Astrocyte of the cerebellum (primary cell): ENCODE data around the gene EPM2A.
A peak's percentile ranks its signal among the peaks of the same experiment; 100 is the strongest.

Experiments used
- DNase-seq: peaks from one replicate; pipeline ENCODE4 v3.0.0-alpha.2; 2011; ENCODE audit warnings: low read depth
- H3K4me3 ChIP-seq: 2 replicates; pipeline ENCODE4 v1.5.1; 2011; ENCODE audit warnings: mild to moderate bottlenecking, low read depth, low read length, moderate library complexity
- in situ Hi-C: cut with HindIII; loops from 2 replicates; pipeline ENCODE4 v1.10.0; 2017; ENCODE audit warnings: low sequenced_read_pairs
- TF ChIP-seq, protein P1 (sequence below): IDR thresholded peaks from 2 replicates; pipeline ENCODE4 v1.5.1; 2012; ENCODE audit warnings: low read length, low read depth, moderate library complexity, mild to moderate bottlenecking; ENCODE audit errors: missing control alignments

Gene EPM2A

GRCh38 chr6:145761584-145761983, 26.3 kb upstream of the EPM2A start:
- in situ Hi-C loops = no loop called here
- no peak overlapping the region for H3K4me3 ChIP-seq
- TF ChIP-seq, protein P1, sequence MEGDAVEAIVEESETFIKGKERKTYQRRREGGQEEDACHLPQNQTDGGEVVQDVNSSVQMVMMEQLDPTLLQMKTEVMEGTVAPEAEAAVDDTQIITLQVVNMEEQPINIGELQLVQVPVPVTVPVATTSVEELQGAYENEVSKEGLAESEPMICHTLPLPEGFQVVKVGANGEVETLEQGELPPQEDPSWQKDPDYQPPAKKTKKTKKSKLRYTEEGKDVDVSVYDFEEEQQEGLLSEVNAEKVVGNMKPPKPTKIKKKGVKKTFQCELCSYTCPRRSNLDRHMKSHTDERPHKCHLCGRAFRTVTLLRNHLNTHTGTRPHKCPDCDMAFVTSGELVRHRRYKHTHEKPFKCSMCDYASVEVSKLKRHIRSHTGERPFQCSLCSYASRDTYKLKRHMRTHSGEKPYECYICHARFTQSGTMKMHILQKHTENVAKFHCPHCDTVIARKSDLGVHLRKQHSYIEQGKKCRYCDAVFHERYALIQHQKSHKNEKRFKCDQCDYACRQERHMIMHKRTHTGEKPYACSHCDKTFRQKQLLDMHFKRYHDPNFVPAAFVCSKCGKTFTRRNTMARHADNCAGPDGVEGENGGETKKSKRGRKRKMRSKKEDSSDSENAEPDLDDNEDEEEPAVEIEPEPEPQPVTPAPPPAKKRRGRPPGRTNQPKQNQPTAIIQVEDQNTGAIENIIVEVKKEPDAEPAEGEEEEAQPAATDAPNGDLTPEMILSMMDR = no peak
- no peak for DNase-seq

DNA sequence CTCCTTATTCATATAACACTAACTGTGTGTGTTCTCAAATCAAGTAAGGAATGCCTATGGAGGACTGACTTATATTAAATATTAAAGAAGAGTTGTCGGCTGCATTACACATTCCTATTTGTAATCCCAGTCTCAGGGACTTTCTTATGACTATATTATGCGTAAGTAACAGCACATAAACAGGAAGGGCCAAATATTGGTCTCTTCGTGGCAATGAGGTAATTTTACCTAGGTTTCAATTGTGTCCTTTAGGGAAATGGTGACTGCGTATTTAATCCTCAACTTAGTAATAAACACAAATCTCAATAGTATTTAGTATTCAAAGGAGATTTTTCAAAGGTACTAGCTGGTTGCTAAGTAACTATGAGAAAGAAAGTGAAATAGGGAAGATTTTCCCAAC, 22.8 kb upstream of the EPM2A start:
- no peak for DNase-seq
- TF ChIP-seq, protein P1 = no peak
- in situ Hi-C loops = no loop called here
- no peak overlapping the region for H3K4me3 ChIP-seq

DNA sequence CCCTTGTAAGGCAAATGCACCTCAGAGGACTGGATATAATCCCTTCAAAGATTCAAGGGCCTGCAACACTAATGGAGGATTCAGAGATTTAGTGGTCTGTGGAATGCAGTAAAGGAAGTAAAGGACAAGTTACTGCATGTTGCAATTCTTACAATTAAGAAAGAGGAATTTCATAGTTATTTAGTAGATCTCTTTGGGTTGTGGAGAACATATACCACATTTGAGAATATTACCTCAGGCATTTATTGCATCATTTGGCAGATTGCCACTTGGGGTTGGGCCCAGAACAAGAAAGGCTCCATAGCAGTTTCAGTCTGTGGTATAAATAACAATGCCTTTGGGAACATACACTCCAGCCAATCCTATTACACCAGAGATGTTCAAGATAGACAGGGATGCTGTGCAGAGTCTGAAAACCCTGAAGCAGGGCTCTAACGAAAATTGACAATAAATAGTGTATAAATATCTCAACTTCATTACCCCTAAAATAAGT, 20.9 kb upstream of the EPM2A start:
- TF ChIP-seq, protein P1 = no peak
- in situ Hi-C loops = no loop called here
- H3K4me3 ChIP-seq = no peak overlapping the region
- peak; percentile 94 for DNase-seq

DNA sequence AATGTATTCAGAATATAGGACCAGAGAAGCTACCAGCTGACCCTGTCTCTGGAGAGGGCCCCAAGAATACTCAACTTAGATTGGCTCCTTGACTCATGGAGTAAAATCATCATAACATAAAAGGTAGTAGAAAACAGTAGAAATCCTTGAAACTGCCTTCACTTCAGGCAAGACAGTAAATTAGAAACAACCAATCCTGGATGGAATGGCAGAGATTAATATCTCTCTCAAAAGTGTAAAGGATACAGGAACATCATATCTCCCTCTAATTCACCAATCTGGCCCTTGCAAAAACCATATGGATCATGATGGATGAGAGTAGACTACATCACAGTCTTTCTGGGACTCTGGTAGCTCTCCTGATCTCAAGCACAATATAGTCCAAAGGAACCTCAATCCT, 20.4 kb upstream of the EPM2A start:
- TF ChIP-seq, protein P1 = no peak
- H3K4me3 ChIP-seq = no peak overlapping the region
- in situ Hi-C loops = no loop called here
- no peak for DNase-seq

GRCh38 chr6:145752638-145753037, 17.3 kb upstream of the EPM2A start:
- in situ Hi-C loops = no loop called here
- TF ChIP-seq, protein P1 = no peak
- H3K4me3 ChIP-seq = no peak overlapping the region
- no peak for DNase-seq

- in situ Hi-C loops = no loop called here
- TF ChIP-seq, protein P1 = no peak
- peak; percentile 28 for DNase-seq
- H3K4me3 ChIP-seq = no peak overlapping the region
Measured at GRCh38 chr6:145749632-145750031, 14.3 kb upstream of the EPM2A start.

DNA sequence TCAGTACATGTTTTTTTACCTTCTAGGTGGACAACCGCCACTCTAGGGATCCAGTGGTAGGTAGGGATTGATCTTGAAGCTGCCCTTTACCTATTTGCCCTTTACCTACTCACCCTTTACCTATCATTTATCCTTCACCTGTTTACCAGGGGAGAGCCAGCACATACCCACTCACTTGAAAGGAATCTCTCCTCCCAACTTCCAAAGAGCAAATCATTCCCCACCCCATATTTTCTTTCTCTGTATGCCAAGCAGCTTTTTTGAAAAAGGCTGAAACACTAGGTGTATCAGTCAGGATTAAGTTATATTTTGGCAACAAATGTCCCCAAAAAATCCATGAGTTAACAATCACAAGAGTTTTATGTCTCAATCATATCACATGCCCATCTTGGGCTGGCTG, 10.5 kb upstream of the EPM2A start:
- H3K4me3 ChIP-seq = no peak overlapping the region
- TF ChIP-seq, protein P1 = no peak
- DNase-seq = no peak
- in situ Hi-C loops = no loop called here
